GM12878 (cell line): ENCODE results near the gene CAPNS2.

Experiments
- CHD2 ChIP-seq: IDR thresholded peaks from 2 replicates; pipeline ENCODE4 v1.6.1; 2011; ENCODE audit warnings: low read depth, low read length, improper control_type of control experiment, borderline replicate concordance
- CTCF ChIP-seq, 3 experiments: IDR thresholded peaks in 2 of 3; conservative IDR thresholded peaks in 1 of 3; 2 replicates each; pipeline ENCODE4 v1.5.1; 2011; ENCODE audit warnings: low read depth in 3 of 3, low read length in 3 of 3, mild to moderate bottlenecking in 3 of 3, control low read depth in 2 of 3, moderate library complexity in 2 of 3, inconsistent platforms in 1 of 3, mixed read lengths in 1 of 3; ENCODE audit not compliant: control insufficient read depth in 2 of 3, insufficient read depth in 1 of 3; ENCODE audit errors: extremely low read depth in 1 of 3
- EP300 ChIP-seq, 2 experiments: fragments of 150-350 bp in 1 of 2; IDR thresholded peaks; 2 replicates each; pipeline ENCODE4 v1.6.1; 2011 to 2012; ENCODE audit warnings: low read depth in 2 of 2, low read length in 2 of 2, borderline replicate concordance in 1 of 2, improper control_type of control experiment in 1 of 2, inconsistent platforms in 1 of 2; ENCODE audit not compliant: control insufficient read depth in 1 of 2
- FOXK2 ChIP-seq: fragments of 450-650 bp; IDR thresholded peaks from 2 replicates; pipeline ENCODE4 v1.6.1; 2017; ENCODE audit warnings: mild to moderate bottlenecking, moderate library complexity
- POLR2A ChIP-seq: IDR thresholded peaks from 2 replicates; pipeline ENCODE4 v1.6.1; 2011; ENCODE audit warnings: low read depth, mild to moderate bottlenecking, low read length
- SMARCA5 ChIP-seq: fragments of 450-650 bp; IDR thresholded peaks from 2 replicates; pipeline ENCODE4 v1.6.1; 2017; ENCODE audit warnings: mild to moderate bottlenecking
- SMC3 ChIP-seq: IDR thresholded peaks from 2 replicates; pipeline ENCODE4 v1.6.1; 2011; ENCODE audit warnings: low read length, improper control_type of control experiment, borderline replicate concordance
- ZZZ3 ChIP-seq: IDR thresholded peaks from 2 replicates; pipeline ENCODE4 v1.6.1; 2011; ENCODE audit warnings: low read depth; ENCODE audit not compliant: control insufficient read depth, insufficient read length
- TF ChIP-seq, protein P1 (sequence below): IDR thresholded peaks from 2 replicates; pipeline ENCODE4 v1.6.1; 2011; ENCODE audit warnings: low read depth, low read length, improper control_type of control experiment, borderline replicate concordance

- TF ChIP-seq CTCF (IDR thresholded peaks at IDR 0.05 in 2 of 3, conservative IDR thresholded peaks at IDR 0.05 in 1 of 3; ENCODE audit: control insufficient read depth in 2 of 3, extremely low read depth in 1 of 3, insufficient read depth in 1 of 3, low read depth in 3 of 3, low read length in 3 of 3), result no peak
- TF ChIP-seq EP300 (IDR thresholded peaks at IDR 0.05; ENCODE audit: borderline replicate concordance in 1 of 2, control insufficient read depth in 1 of 2, low read depth in 2 of 2, low read length in 2 of 2), result no peak
- no peak for TF ChIP-seq FOXK2
- no peak for TF ChIP-seq SMARCA5
- TF ChIP-seq SMC3, result no peak
- TF ChIP-seq POLR2A, result no peak
- TF ChIP-seq, protein P1, sequence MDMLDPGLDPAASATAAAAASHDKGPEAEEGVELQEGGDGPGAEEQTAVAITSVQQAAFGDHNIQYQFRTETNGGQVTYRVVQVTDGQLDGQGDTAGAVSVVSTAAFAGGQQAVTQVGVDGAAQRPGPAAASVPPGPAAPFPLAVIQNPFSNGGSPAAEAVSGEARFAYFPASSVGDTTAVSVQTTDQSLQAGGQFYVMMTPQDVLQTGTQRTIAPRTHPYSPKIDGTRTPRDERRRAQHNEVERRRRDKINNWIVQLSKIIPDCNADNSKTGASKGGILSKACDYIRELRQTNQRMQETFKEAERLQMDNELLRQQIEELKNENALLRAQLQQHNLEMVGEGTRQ, result no peak
- no peak for TF ChIP-seq CHD2
- no peak for TF ChIP-seq ZZZ3
Observed at GRCh38 chr16:55572439-55572838, 6.0 kb downstream of the CAPNS2 start.
